ENCODE data around the gene APOA5. TPM values are rescaled to one million over a fixed set of nuclear protein-coding genes. Genes with fewer than 3 reads are reported as not detected.

Gene APOA5
- total RNA-seq, 1 experiment from 2014 or later, result 0.11 TPM

GRCh38 chr11:116827461-116827860 lies 35.8 kb upstream of the APOA5 start:
- no peak overlapping the region for H3K23ac ChIP-seq (ENCODE audit: insufficient read length, low read depth, low read length)
- no peaks in the 10 kb centered on the region for H3K9me3 ChIP-seq (ENCODE audit: control insufficient read depth, low read depth, low read length)
- Mint-ChIP-seq H3K4me1 (peaks cover 5 to 12% of the 10 kb centered on the region in 2 experiments), H3K27ac (no peak overlapping the region), H3K36me3 (ENCODE audit: insufficient read depth in 1 of 3, low read depth in 3 of 3) (no peaks in the 10 kb centered on the region), H3K27me3 (ENCODE audit: low read depth) (peaks cover 12% of the 10 kb centered on the region), H3K9me3 (peaks cover 3 to 5% of the 10 kb centered on the region in 2 experiments; a peak in 3 of 5 replicates), H3K4me3 (no peak overlapping the region)
- no peak overlapping the region for H3K56ac ChIP-seq (ENCODE audit: insufficient read length, low read depth, low read length)
- WGBS (ENCODE audit: extremely low coverage, insufficient read length, low lambda C conversion rate), result no CpG with 5 or more reads among the region's 6 CpGs
- no peak overlapping the region for H3K4ac ChIP-seq (ENCODE audit: low read depth, low read length)
- H3K4me2 ChIP-seq (ENCODE audit: insufficient read depth, insufficient read length, low read length), result no peak overlapping the region
- no peak overlapping the region for H3K27ac ChIP-seq (ENCODE audit: insufficient read length, low read depth, low read length)
- H4K20me1 ChIP-seq (ENCODE audit: control insufficient read depth, insufficient read depth, insufficient read length), result no peaks in the 10 kb centered on the region
- no peak overlapping the region for H2BK20ac ChIP-seq (ENCODE audit: low read depth, low read length, poor library complexity, severe bottlenecking)
- H3T11ph ChIP-seq (ENCODE audit: low read length), result no peak overlapping the region
- no peak overlapping the region; the same call in 1 of the 2 replicates for H3K14ac ChIP-seq (ENCODE audit: insufficient read depth, low read length)
- no peak overlapping the region for H3K18ac ChIP-seq (ENCODE audit: insufficient read length, low read depth, low read length)
- no peaks in the 10 kb centered on the region for H3K79me2 ChIP-seq (ENCODE audit: insufficient read depth, low read length)
- H4K8ac ChIP-seq (replicated peaks; ENCODE audit: insufficient read length, low read depth, low read length), result no peak overlapping the region
- no peak overlapping the region for H4K5ac ChIP-seq (ENCODE audit: insufficient read length, low read depth, low read length)
- no peak overlapping the region for H2AFZ ChIP-seq (ENCODE audit: low read length)
- no peaks in the 10 kb centered on the region for H3K79me1 ChIP-seq (ENCODE audit: insufficient read depth, low read depth, low read length, poor library complexity, severe bottlenecking)
- no peak overlapping the region for H2BK120ac ChIP-seq (ENCODE audit: low read depth, low read length, poor library complexity, severe bottlenecking)
- no peak overlapping the region for H3K9ac ChIP-seq (ENCODE audit: extremely low read depth, insufficient read length, low read length)
- H2BK12ac ChIP-seq (ENCODE audit: insufficient read length, low read depth, low read length), result no peak overlapping the region
- H4K91ac ChIP-seq (ENCODE audit: insufficient read length, low read depth, low read length), result no peak overlapping the region
- H3K4me1 ChIP-seq (ENCODE audit: insufficient read depth, low read length), result no peaks in the 10 kb centered on the region
- H2BK15ac ChIP-seq (ENCODE audit: low read depth, low read length), result no peak overlapping the region
- no peaks in the 10 kb centered on the region for H3K23me2 ChIP-seq (ENCODE audit: insufficient read length, low read depth, low read length, poor library complexity, severe bottlenecking)
- no peak for DNase-seq
- TF ChIP-seq, protein P1, sequence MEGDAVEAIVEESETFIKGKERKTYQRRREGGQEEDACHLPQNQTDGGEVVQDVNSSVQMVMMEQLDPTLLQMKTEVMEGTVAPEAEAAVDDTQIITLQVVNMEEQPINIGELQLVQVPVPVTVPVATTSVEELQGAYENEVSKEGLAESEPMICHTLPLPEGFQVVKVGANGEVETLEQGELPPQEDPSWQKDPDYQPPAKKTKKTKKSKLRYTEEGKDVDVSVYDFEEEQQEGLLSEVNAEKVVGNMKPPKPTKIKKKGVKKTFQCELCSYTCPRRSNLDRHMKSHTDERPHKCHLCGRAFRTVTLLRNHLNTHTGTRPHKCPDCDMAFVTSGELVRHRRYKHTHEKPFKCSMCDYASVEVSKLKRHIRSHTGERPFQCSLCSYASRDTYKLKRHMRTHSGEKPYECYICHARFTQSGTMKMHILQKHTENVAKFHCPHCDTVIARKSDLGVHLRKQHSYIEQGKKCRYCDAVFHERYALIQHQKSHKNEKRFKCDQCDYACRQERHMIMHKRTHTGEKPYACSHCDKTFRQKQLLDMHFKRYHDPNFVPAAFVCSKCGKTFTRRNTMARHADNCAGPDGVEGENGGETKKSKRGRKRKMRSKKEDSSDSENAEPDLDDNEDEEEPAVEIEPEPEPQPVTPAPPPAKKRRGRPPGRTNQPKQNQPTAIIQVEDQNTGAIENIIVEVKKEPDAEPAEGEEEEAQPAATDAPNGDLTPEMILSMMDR (conservative IDR thresholded peaks at IDR 0.05), result no peak
- H2BK5ac ChIP-seq (ENCODE audit: insufficient read length, low read length), result no peak overlapping the region
- H2AK5ac ChIP-seq (ENCODE audit: insufficient read length, low read length), result no peak overlapping the region
- no peaks in the 10 kb centered on the region for H3K27me3 ChIP-seq (ENCODE audit: insufficient read depth, low read length)

Data from H9 (cell line).